Peyer's patch (tissue), 4 donors: ENCODE measurements around the gene ALDOC. TPM values are rescaled to one million over a fixed set of nuclear protein-coding genes. Genes with fewer than 3 reads are reported as not detected.

Experiments used
- DNase-seq, 3 donors: peaks; one replicate each; pipeline ENCODE4 v3.0.0-alpha.2; 2017 to 2019
- H3K27ac ChIP-seq, 4 donors: fragments of 200-600 bp; sonication (generic); one replicate each; pipeline ENCODE4 v1.5.1; 2016 to 2019
- H3K27me3 ChIP-seq, 2 donors: fragments of 200-600 bp; sonication (generic); one replicate each; pipeline ENCODE4 v1.5.1; 2019
- H3K36me3 ChIP-seq, 3 donors: fragments of 200-600 bp; sonication (generic); one replicate each; pipeline ENCODE4 v1.5.1; 2016 to 2019
- H3K4me1 ChIP-seq, 4 donors: fragments of 200-600 bp; sonication (generic); one replicate each; pipeline ENCODE4 v1.5.1; 2016 to 2019
- H3K4me3 ChIP-seq, 4 donors: fragments of 200-600 bp; sonication (generic); 1 replicate in 3 of 4; 2 replicates in 1 of 4; pipeline ENCODE4 v1.5.1; 2016 to 2019; ENCODE audit warnings: mild to moderate bottlenecking in 1 of 4
- H3K9me3 ChIP-seq, 4 donors: fragments of 200-600 bp; sonication (generic); one replicate each; pipeline ENCODE4 v1.5.1; 2016 to 2019; ENCODE audit warnings: mild to moderate bottlenecking in 1 of 4
- CTCF ChIP-seq, 6 experiments: fragments of 450-650 bp in 4 of 6; fragments of 200-600 bp in 2 of 6; sonication (generic) in 1 of 6; IDR thresholded peaks; one replicate each; pipeline ENCODE4 v1.5.1; 2017 to 2019; ENCODE audit warnings: antibody characterized with exemption in 6 of 6, mild to moderate bottlenecking in 3 of 6, moderate library complexity in 1 of 6
- POLR2A ChIP-seq, 2 donors: fragments of 450-650 bp; IDR thresholded peaks; one replicate each; pipeline ENCODE4 v1.5.1; 2017; ENCODE audit warnings: antibody characterized with exemption in 2 of 2, mild to moderate bottlenecking in 2 of 2, moderate library complexity in 2 of 2
- total RNA-seq, 4 donors: library from RNA; depleted of rRNA; stranded (reverse); fragments of >200 nt; gene quantifications; one replicate each; pipeline ENCODE4 v1.1.0, GENCODE V29; 2016

ALDOC gene
- 100 to 1,000 TPM in 2 of 4 donors, 10 to 100 TPM in 2; 14.9 to 192 (median 120) TPM for total RNA-seq

GRCh38 chr17:28576758-28577465 is at the start of gene ALDOC:
ALDOC (minus strand) TSS chr17:28576895; CDS start chr17:28575532, 1,363 bp downstream.
- Histone ChIP-seq H3K4me1 (peaks cover 0 to 34% (median 9%) of the 10 kb centered on the region in 4 donors), H3K9me3 (no peaks in the 10 kb centered on the region), H3K4me3 (peak within 1 kb of the TSS; percentile 27 to 54 (median 36)), H3K27ac (peak within 1 kb of the TSS in 3 of 4 donors; percentile 43 to 69 (median 64)), H3K27me3 (no peaks in the 10 kb centered on the region), H3K36me3 (peaks cover 0 to 15% (median 0%) of the 10 kb centered on the region in 3 donors)
- peak; percentile 99 to 100 (median 100) for DNase-seq
- TF ChIP-seq POLR2A (IDR thresholded peaks at IDR 0.05): peak; percentile 95 to 97
- TF ChIP-seq CTCF (IDR thresholded peaks at IDR 0.05): peak in 1 of 6 experiments; percentile 13

GRCh38 chr17:28624148-28624547 is 47.5 kb upstream of the ALDOC start:
- no peaks in the 10 kb centered on the region for H3K4me1 ChIP-seq
- H3K36me3 ChIP-seq: peaks cover 0 to 94% (median 0%) of the 10 kb centered on the region in 3 donors
- DNase-seq: no peak
- H3K4me3 ChIP-seq: no peak overlapping the region
- H3K27ac ChIP-seq: no peak overlapping the region
- no peaks in the 10 kb centered on the region for H3K9me3 ChIP-seq
- TF ChIP-seq CTCF (IDR thresholded peaks at IDR 0.05) (no peak), POLR2A (IDR thresholded peaks at IDR 0.05) (no peak)
- no peaks in the 10 kb centered on the region for H3K27me3 ChIP-seq

DNA sequence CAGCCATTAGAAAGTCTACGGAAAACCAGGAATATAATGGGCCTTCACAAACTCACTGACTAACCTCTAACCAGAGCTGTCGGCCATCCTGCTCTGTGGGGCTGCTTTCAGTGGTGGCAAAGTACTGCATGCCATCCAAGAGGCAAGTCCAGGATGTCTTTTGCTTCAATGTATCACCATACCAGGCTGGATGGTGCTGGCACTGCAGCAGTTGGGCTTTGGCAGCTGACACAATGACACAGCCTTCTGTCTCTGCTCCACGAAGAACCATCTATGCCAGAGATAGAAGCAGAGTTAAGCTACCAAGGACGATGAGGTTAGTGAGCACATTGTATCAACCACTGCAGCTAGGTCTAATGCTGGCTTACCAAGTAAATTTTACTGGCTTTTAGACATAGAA is 47.0 kb upstream of the ALDOC start:
- H3K36me3 ChIP-seq: peaks cover 0 to 94% (median 0%) of the 10 kb centered on the region in 3 donors
- H3K27me3 ChIP-seq: no peaks in the 10 kb centered on the region
- H3K9me3 ChIP-seq: no peaks in the 10 kb centered on the region
- no peaks in the 10 kb centered on the region for H3K4me1 ChIP-seq
- no peak for TF ChIP-seq CTCF (IDR thresholded peaks at IDR 0.05)
- no peak for TF ChIP-seq POLR2A (IDR thresholded peaks at IDR 0.05)
- H3K4me3 ChIP-seq: no peak overlapping the region
- H3K27ac ChIP-seq: no peak overlapping the region
- no peak for DNase-seq

GRCh38 chr17:28622186-28622585 is 45.5 kb upstream of the ALDOC start:
- Histone ChIP-seq H3K4me3 (no peak overlapping the region), H3K27ac (no peak overlapping the region), H3K9me3 (no peaks in the 10 kb centered on the region), H3K4me1 (no peaks in the 10 kb centered on the region), H3K36me3 (peaks cover 0 to 94% (median 0%) of the 10 kb centered on the region in 3 donors), H3K27me3 (no peaks in the 10 kb centered on the region)
- no peak for DNase-seq
- no peak for TF ChIP-seq CTCF (IDR thresholded peaks at IDR 0.05)
- TF ChIP-seq POLR2A (IDR thresholded peaks at IDR 0.05): no peak

DNA sequence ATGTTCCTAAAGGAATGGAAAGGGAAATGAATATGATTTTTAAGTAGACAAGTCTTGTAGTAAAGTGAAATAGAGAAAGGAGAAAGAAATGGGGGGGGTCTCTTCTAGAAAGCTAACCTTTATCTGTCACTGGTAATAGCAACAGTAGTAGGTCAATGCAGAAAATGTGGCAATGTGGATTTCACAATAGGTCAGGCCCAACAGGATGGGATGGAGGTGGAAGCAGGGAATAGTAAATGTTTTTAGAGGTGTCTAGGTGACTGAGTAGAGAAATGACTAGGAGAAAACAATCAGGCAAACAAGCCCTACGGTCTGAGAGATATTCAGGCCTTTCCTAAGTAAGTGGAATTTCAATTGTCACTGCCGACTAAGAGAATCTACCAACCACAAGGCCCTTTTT is 43.3 kb upstream of the ALDOC start:
- no peak overlapping the region for H3K4me3 ChIP-seq
- no peak overlapping the region for H3K27ac ChIP-seq
- peaks cover 0 to 99% (median 0%) of the 10 kb centered on the region in 3 donors for H3K36me3 ChIP-seq
- no peaks in the 10 kb centered on the region for H3K4me1 ChIP-seq
- no peaks in the 10 kb centered on the region for H3K27me3 ChIP-seq
- TF ChIP-seq POLR2A (IDR thresholded peaks at IDR 0.05) (no peak), CTCF (IDR thresholded peaks at IDR 0.05) (no peak)
- H3K9me3 ChIP-seq: no peaks in the 10 kb centered on the region
- DNase-seq: no peak
